Measurements from ENCODE around the gene SPAG7. TPM values are rescaled to one million over a fixed set of nuclear protein-coding genes. Genes with fewer than 3 reads are reported as not detected.

Gene SPAG7
- total and polyA plus RNA-seq, 2 of the 8 experiments (the other 6 are each of a cell fraction or from before 2014, with no cell fraction given), result 74.2 to 81.9 TPM

DNA sequence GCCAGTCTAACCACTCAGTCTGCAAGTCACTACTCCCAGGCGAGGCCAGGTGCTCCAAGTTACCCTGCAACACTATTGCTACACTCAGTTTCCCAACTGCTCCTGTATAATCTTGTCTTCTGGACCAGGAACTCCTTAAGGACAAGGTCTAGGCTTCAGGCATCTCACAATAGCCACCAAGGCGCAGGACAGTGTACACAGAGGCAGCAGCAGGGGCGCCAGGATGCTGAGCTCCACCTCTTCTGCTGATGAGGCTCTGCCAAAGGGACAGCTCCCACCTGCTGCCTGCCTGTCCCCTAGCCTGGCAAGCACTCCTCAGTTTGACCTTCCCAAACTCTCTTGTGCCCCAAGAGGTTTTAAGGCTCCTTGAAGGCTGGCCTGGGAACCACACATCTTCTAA, 31.2 kb downstream of the SPAG7 start:
- ChIA-PET CTCF (ENCODE audit: partially characterized antibody) (interaction anchor here (1.1 to 2.2 kb wide), 4 partner anchors 11 to 33 kb away, joined by 3 to 8 read pairs (median 6); partner anchors contain the start of gene CHRNE), POLR2A (ENCODE audit: partially characterized antibody) (interaction anchor here (0.7 to 27.4 kb wide), 11 partner anchors 7 to 172 kb away, joined by 3 to 987 read pairs (median 9); partner anchors contain the start of genes C17orf107, CHRNE, ENO3 and GP1BA)
- H3K56ac ChIP-seq (replicated peaks; ENCODE audit: insufficient read length, low read depth, low read length), result no peak overlapping the region
- H3K36me3 ChIP-seq (ENCODE audit: control insufficient read depth in 2 of 4, insufficient read depth in 4 of 4, low read length in 3 of 4), result peaks cover 9 to 13% (median 13%) of the 10 kb centered on the region in 4 experiments; a peak in 7 of 8 replicates
- H3K4me3 ChIP-seq (ENCODE audit: extremely low read depth in 1 of 4, insufficient read depth in 2 of 4, low read depth in 3 of 4, low read length in 4 of 4), result no peak overlapping the region
- H3K23ac ChIP-seq (ENCODE audit: insufficient read length), result no peak overlapping the region
- H2AK5ac ChIP-seq (ENCODE audit: low read depth, low read length), result no peak overlapping the region
- no peak overlapping the region for H3K18ac ChIP-seq (ENCODE audit: extremely low read depth, low read length)
- no peak overlapping the region for H3K4ac ChIP-seq (replicated peaks; ENCODE audit: insufficient read length, low read depth, low read length)
- no peak overlapping the region for H2AFZ ChIP-seq (ENCODE audit: low read length)
- no peak overlapping the region for H2BK12ac ChIP-seq (ENCODE audit: low read depth, low read length)
- no peak overlapping the region for H2BK120ac ChIP-seq (replicated peaks; ENCODE audit: low read depth, low read length)
- H3K9ac ChIP-seq (replicated peaks in 1 of 4; ENCODE audit: extremely low read depth in 1 of 4, low read depth in 3 of 4, low read length in 3 of 4), result no peak overlapping the region
- H3K9me3 ChIP-seq (ENCODE audit: insufficient read depth in 2 of 2, low read depth in 1 of 2, low read length in 1 of 2), result no peaks in the 10 kb centered on the region
- peaks cover 9% of the 10 kb centered on the region for H3K79me1 ChIP-seq (ENCODE audit: low read depth, low read length)
- 92% methylated on average over 3 of the region's 3 CpGs; no CpG with 5 or more reads in 1 of the 2 experiments for WGBS, 2 experiments (ENCODE audit: extremely low coverage in 1 of 2, insufficient coverage in 1 of 2, insufficient read length in 1 of 2, insufficient replicate concordance in 2 of 2, low coverage in 1 of 2, low lambda C conversion rate in 2 of 2, missing lambda C conversion rate in 1 of 2)
- FAIRE-seq (no peak), DNase-seq (ENCODE audit: low read depth in 1 of 2, low spot score in 2 of 2) (no peak)
- H3K27ac ChIP-seq (ENCODE audit: low read depth, low read length), result no peak overlapping the region
- H4K91ac ChIP-seq (replicated peaks; ENCODE audit: insufficient read length, low read length), result no peak overlapping the region
- H4K8ac ChIP-seq (ENCODE audit: extremely low read depth, insufficient read depth, low read length), result no peak overlapping the region
- H3K79me2 ChIP-seq (ENCODE audit: control insufficient read depth in 1 of 2, insufficient read depth in 2 of 2, low read length in 2 of 2), result peaks cover 0 to 19% of the 10 kb centered on the region in 2 experiments; a peak in 3 of 4 replicates
- H3K27me3 ChIP-seq (replicated peaks in 1 of 4; ENCODE audit: control insufficient read depth in 3 of 4, extremely low read depth in 1 of 4, insufficient read depth in 3 of 4, low read length in 3 of 4), result no peaks in the 10 kb centered on the region
- no peak for TF ChIP-seq TCF12 (IDR thresholded peaks at IDR 0.05; ENCODE audit: low read depth, low read length)
- TF ChIP-seq MAFK (IDR thresholded peaks at IDR 0.05; ENCODE audit: low read depth, low read length), result no peak
- TF ChIP-seq TEAD4 (IDR thresholded peaks at IDR 0.05; ENCODE audit: low read depth, low read length), result no peak
- TF ChIP-seq RXRA (IDR thresholded peaks at IDR 0.05; ENCODE audit: insufficient read depth, low read depth, low read length), result no peak
- no peak for TF ChIP-seq EGR1 (IDR thresholded peaks at IDR 0.05; ENCODE audit: borderline replicate concordance, low read depth, low read length)
- TF ChIP-seq SIN3A (conservative IDR thresholded peaks at IDR 0.05 in 1 of 2, IDR thresholded peaks at IDR 0.05 in 1 of 2; ENCODE audit: low read depth in 1 of 2, low read length in 2 of 2), result no peak
- H3K14ac ChIP-seq (ENCODE audit: insufficient read length), result no peak overlapping the region
- peaks cover 0 to 1% of the 10 kb centered on the region in 2 experiments for H4K20me1 ChIP-seq (replicated peaks in 1 of 2; ENCODE audit: control insufficient read depth in 1 of 2, insufficient read depth in 2 of 2, low read length in 2 of 2)
- no peak overlapping the region for H2BK15ac ChIP-seq (ENCODE audit: low read length)
- H3K4me1 ChIP-seq (replicated peaks in 1 of 4; ENCODE audit: control insufficient read depth in 3 of 4, insufficient read depth in 4 of 4, low read length in 3 of 4), result peaks cover 0 to 11% (median 7%) of the 10 kb centered on the region in 4 experiments; a peak in 6 of 7 replicates
- H3K23me2 ChIP-seq (ENCODE audit: low read depth, low read length), result peaks cover 15% of the 10 kb centered on the region; the same call in 1 of the 2 replicates
- no peak overlapping the region for H4K5ac ChIP-seq (ENCODE audit: insufficient read length, low read depth, low read length)
- no peak overlapping the region for H3K4me2 ChIP-seq (ENCODE audit: insufficient read depth in 1 of 2, low read depth in 2 of 2, low read length in 2 of 2)
- no peak overlapping the region; the same call in 1 of the 2 replicates for H2BK5ac ChIP-seq (ENCODE audit: low read depth, low read length)
- no peak overlapping the region for H2BK20ac ChIP-seq (ENCODE audit: low read length)
